Measurements from ENCODE around the gene FAM131C.

Gene FAM131C

DNA sequence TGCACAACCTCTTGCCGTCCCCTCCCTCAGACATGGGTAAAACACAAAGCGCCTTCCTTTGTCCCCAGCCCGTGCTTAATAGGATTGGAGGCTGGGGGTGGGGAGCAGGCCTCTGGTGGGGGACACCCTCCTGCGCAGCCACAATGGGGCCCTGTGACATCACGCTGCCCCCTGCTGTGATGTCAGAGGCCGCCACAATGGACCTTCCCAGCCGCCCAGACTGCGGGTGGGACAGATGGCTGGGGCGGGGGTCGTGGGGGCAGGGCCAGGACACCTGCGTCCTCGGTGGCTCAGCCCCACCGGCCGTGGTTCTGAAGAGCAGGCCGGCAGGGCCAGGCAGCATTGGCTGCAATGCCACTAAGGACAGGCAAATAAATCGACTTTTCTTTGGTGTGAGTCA, 42.6 kb upstream of the FAM131C start:
- TF ChIP-seq REST (IDR thresholded peaks at IDR 0.05; ENCODE audit: insufficient read depth in 1 of 2, low read depth in 2 of 2, low read length in 2 of 2) (no peak), FOXP2 (optimal IDR thresholded peaks at IDR 0.05; ENCODE audit: borderline replicate concordance, extremely low read depth, extremely low read length, insufficient read depth) (no peak), POLR2AphosphoS5 (IDR thresholded peaks at IDR 0.05; ENCODE audit: low read depth, low read length) (no peak), TAF1 (IDR thresholded peaks at IDR 0.05; ENCODE audit: borderline replicate concordance, insufficient read depth, low read length) (no peak)

DNA sequence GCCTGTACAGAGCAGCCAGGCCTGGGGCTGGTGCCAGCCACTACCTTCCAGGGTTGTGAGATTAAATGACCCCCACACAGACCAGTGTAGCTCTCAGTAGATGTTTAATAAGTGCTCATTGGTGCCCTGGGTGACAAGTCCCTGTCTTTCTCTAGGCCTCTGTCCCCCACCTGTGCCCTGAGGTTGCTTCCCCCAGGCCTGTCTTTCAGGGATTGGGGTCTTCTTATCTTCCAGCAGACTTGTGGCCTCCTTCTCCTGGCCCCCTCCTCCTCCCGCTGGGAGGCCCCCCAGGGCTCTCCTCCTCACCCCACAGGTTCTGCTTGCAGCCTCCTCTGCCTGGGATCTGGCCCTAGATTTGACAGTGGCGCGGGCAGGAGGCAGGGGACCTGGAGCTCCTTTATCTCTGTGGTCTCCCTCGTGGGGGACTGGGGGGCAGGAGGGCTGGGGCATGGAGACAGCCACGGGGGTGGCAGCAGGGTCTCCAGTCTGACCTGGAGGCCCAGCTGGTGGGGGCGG, 42.1 kb upstream of the FAM131C start:
- no peak for TF ChIP-seq REST (IDR thresholded peaks at IDR 0.05; ENCODE audit: insufficient read depth in 1 of 2, low read depth in 2 of 2, low read length in 2 of 2)
- TF ChIP-seq FOXP2 (optimal IDR thresholded peaks at IDR 0.05; ENCODE audit: borderline replicate concordance, extremely low read depth, extremely low read length, insufficient read depth), result no peak
- TF ChIP-seq TAF1 (IDR thresholded peaks at IDR 0.05; ENCODE audit: borderline replicate concordance, insufficient read depth, low read length), result no peak
- TF ChIP-seq POLR2AphosphoS5 (IDR thresholded peaks at IDR 0.05; ENCODE audit: low read depth, low read length), result no peak
- TF ChIP-seq SIN3A (IDR thresholded peaks at IDR 0.05; ENCODE audit: borderline replicate concordance, insufficient read depth, low read length), result no peak

GRCh38 chr1:16114527-16115467, 41.3 kb upstream of the FAM131C start:
- TF ChIP-seq FOXP2 (optimal IDR thresholded peaks at IDR 0.05; ENCODE audit: borderline replicate concordance, extremely low read depth, extremely low read length, insufficient read depth) (no peak), TAF1 (IDR thresholded peaks at IDR 0.05; ENCODE audit: borderline replicate concordance, insufficient read depth, low read length) (no peak), REST (IDR thresholded peaks at IDR 0.05; ENCODE audit: insufficient read depth in 1 of 2, low read depth in 2 of 2, low read length in 2 of 2) (no peak), POLR2AphosphoS5 (IDR thresholded peaks at IDR 0.05; ENCODE audit: low read depth, low read length) (no peak), SIN3A (IDR thresholded peaks at IDR 0.05; ENCODE audit: borderline replicate concordance, insufficient read depth, low read length) (no peak)

- TF ChIP-seq FOXP2 (optimal IDR thresholded peaks at IDR 0.05; ENCODE audit: borderline replicate concordance, extremely low read depth, extremely low read length, insufficient read depth), result no peak
- no peak for TF ChIP-seq POLR2AphosphoS5 (IDR thresholded peaks at IDR 0.05; ENCODE audit: low read depth, low read length)
- no peak for TF ChIP-seq REST (IDR thresholded peaks at IDR 0.05; ENCODE audit: insufficient read depth in 1 of 2, low read depth in 2 of 2, low read length in 2 of 2)
- TF ChIP-seq TAF1 (IDR thresholded peaks at IDR 0.05; ENCODE audit: borderline replicate concordance, insufficient read depth, low read length), result no peak
- TF ChIP-seq SIN3A (IDR thresholded peaks at IDR 0.05; ENCODE audit: borderline replicate concordance, insufficient read depth, low read length), result no peak
These were observed 39.4 kb upstream of the FAM131C start for GRCh38 chr1:16112596-16113555.
